AG04449 (cell line): Measurements from ENCODE around the gene KPNB1.

Experiments used
- CTCF ChIA-PET: fragments of 350-600 bp; formaldehyde crosslinking; extraction: SDS; loops from one replicate; lab custom pipeline; 2021; ENCODE audit warnings: antibody characterized with exemption; lab: Yijun Ruan, JAX
- POLR2A ChIA-PET: fragments of 400-600, 350-600 bp; formaldehyde crosslinking; extraction: SDS; loops from one replicate; lab custom pipeline; 2020; ENCODE audit warnings: antibody characterized with exemption, inconsistent platforms; lab: Yijun Ruan, JAX
- DNase-seq: peaks from one replicate; pipeline ENCODE4 v3.0.0-alpha.2; 2010; ENCODE audit warnings: low read depth, low spot score
- H3K4me3 ChIP-seq: 2 replicates; pipeline ENCODE4 v1.5.1; 2011; ENCODE audit warnings: low read depth, mild to moderate bottlenecking, control low read depth, low read length
- CTCF ChIP-seq: IDR thresholded peaks from one replicate; pipeline ENCODE4 v1.5.1; 2011; ENCODE audit warnings: mild to moderate bottlenecking, moderate library complexity, low read length, control low read depth, inconsistent platforms; ENCODE audit not compliant: insufficient read depth; ENCODE audit errors: missing control alignments

KPNB1 gene

DNA sequence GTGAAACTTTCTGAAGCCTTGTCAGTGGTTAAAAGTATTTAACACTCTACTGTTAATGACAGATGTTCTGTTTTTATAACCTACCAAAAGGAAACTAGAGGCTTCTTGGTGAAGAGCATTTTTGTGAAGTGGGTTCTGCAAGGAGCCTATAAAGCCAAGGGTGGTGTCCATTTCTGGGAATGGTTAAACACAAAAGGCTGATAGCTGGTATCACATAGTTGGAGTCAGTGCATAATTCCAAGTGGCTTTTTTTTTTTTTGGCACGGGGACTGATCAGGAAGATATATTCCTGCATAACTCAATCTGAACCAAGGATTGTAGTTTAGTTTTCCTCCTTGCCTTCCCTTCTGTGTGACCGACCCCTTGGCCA is 27.6 kb upstream of the KPNB1 start:
- TF ChIP-seq CTCF = no peak
- ChIA-PET CTCF (interaction anchor here (1.0 to 1.2 kb wide), 2 partner anchors 27 to 42 kb away, joined by 3 to 4 read pairs; no protein-coding TSS in a partner anchor), POLR2A (interaction anchor here (1.5 kb wide), 1 partner anchor 27 kb away, joined by 9 read pairs; the partner anchor contains the start of gene KPNB1)
- no peak overlapping the region for H3K4me3 ChIP-seq
- no peak for DNase-seq

DNA sequence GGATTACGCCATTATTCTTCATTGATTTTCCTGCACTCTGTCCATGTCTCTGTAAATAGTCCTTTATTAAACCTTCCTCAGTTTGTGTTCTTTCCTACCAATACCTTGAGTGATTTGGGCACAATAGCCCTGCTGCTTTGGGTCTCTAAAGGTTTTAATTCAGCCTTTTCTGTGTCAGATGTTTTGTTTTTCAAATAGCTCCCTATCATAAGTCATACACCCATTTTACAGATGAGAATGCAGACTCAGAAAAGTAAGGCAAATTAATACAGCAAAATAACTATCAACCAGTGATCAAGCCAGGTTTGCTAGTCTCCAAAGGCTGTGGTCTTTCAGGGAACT is 25.0 kb upstream of the KPNB1 start:
- POLR2A ChIA-PET = interaction anchor here (0.6 to 0.7 kb wide), 2 partner anchors 32 to 207 kb away, joined by 3 read pairs; partner anchors contain the start of genes LRRC46 and MRPL10
- no peak for DNase-seq
- CTCF ChIA-PET = interaction anchor here (1.7 to 4.6 kb wide), 2 partner anchors 9 to 19 kb away, joined by 3 to 27 read pairs; no protein-coding TSS in a partner anchor
- no peak overlapping the region for H3K4me3 ChIP-seq
- TF ChIP-seq CTCF = no peak

- no peak for TF ChIP-seq CTCF
- DNase-seq = no peak
- POLR2A ChIA-PET = no interaction called here
- CTCF ChIA-PET = interaction anchor here (4.6 kb wide), 1 partner anchor 12 kb away, joined by 27 read pairs; no protein-coding TSS in a partner anchor
- H3K4me3 ChIP-seq = no peak overlapping the region
Measured at GRCh38 chr17:47628014-47628566, 21.6 kb upstream of the KPNB1 start.

- CTCF ChIA-PET = interaction anchor here (1.2 to 1.7 kb wide), 2 partner anchors 13 to 14 kb away, joined by 3 to 9 read pairs; no protein-coding TSS in a partner anchor
- no peak for TF ChIP-seq CTCF
- POLR2A ChIA-PET = no interaction called here
- no peak for DNase-seq
- no peak overlapping the region for H3K4me3 ChIP-seq
Measured at GRCh38 chr17:47629826-47630225, 19.9 kb upstream of the KPNB1 start.

- ChIA-PET CTCF (interaction anchor here (1.2 to 1.7 kb wide), 3 partner anchors 12 to 18 kb away, joined by 3 to 9 read pairs (median 3); no protein-coding TSS in a partner anchor), POLR2A (no interaction called here)
- no peak for TF ChIP-seq CTCF
- no peak overlapping the region for H3K4me3 ChIP-seq
- no peak for DNase-seq
Measured at GRCh38 chr17:47630614-47631013, 19.1 kb upstream of the KPNB1 start.

DNA sequence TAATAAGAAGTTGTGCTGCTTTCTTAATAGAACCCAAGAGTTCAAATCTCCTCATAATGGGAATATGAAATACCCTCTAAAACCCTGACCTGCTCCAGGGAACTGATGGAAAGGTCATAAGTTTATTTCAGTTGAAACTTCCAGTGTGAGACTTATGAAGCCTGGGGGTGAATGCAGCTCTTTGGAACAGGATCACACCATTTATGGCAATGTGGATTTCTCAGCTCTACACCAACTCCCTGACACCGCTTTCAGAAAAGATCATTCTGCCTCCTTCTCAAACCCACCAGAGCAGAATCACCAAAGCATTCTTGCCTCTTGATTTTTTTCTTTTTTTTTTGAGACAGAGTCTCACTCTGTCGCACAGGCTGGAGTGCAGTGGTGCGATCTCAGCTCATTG is 16.7 kb upstream of the KPNB1 start:
- POLR2A ChIA-PET = no interaction called here
- DNase-seq = no peak
- no peak overlapping the region for H3K4me3 ChIP-seq
- TF ChIP-seq CTCF = no peak
- CTCF ChIA-PET = no interaction called here
